HepG2 (cell line): ENCODE data around the gene EVA1C. TPM values are rescaled to one million over a fixed set of nuclear protein-coding genes. Genes with fewer than 3 reads are reported as not detected.

ENCODE experiments used
- ARID5B ChIP-seq: IDR thresholded peaks from 2 replicates; pipeline ENCODE4 v1.4.0; 2020; ENCODE audit warnings: mild to moderate bottlenecking, missing genetic modification reagents
- ATM ChIP-seq: fragments of 450-650 bp; IDR thresholded peaks from 2 replicates; pipeline ENCODE4 v1.7.1; 2017; ENCODE audit warnings: mild to moderate bottlenecking, borderline replicate concordance
- FOXK1 ChIP-seq: sonication (generic); formaldehyde crosslinking; IDR thresholded peaks from 2 replicates; pipeline ENCODE4 v1.4.0; 2020; ENCODE audit warnings: low read depth, missing genetic modification reagents, borderline replicate concordance
- GPBP1L1 ChIP-seq: sonication (generic); formaldehyde crosslinking; IDR thresholded peaks from 2 replicates; pipeline ENCODE4 v1.5.0; 2020; ENCODE audit warnings: mild to moderate bottlenecking, missing genetic modification reagents
- GTF3A ChIP-seq: sonication (generic); formaldehyde crosslinking; conservative IDR thresholded peaks from 2 replicates; pipeline ENCODE4 v1.4.0; 2020; ENCODE audit warnings: mild to moderate bottlenecking, missing genetic modification reagents
- NFKB2 ChIP-seq: sonication (generic); formaldehyde crosslinking; IDR thresholded peaks from 2 replicates; pipeline ENCODE4 v1.4.0; 2020; ENCODE audit warnings: missing genetic modification reagents, borderline replicate concordance
- SMAD3 ChIP-seq: sonication (generic); formaldehyde crosslinking; IDR thresholded peaks from 2 replicates; pipeline ENCODE4 v1.4.0; 2020; ENCODE audit warnings: missing genetic modification reagents
- ZHX2 ChIP-seq, 2 experiments: sonication (generic) in 1 of 2; formaldehyde crosslinking in 1 of 2; IDR thresholded peaks; 2 replicates each; pipeline versions ENCODE4 v1.6.1 to v1.9.0; 2014 to 2022; ENCODE audit warnings: antibody characterized with exemption in 1 of 2, borderline replicate concordance in 1 of 2, inconsistent platforms in 1 of 2, low read depth in 1 of 2, missing genetic modification reagents in 1 of 2
- ZKSCAN5 ChIP-seq: sonication (generic); formaldehyde crosslinking; IDR thresholded peaks from 2 replicates; pipeline ENCODE4 v1.5.1; 2020; ENCODE audit warnings: mild to moderate bottlenecking, missing genetic modification reagents
- ZSCAN21 ChIP-seq: sonication (generic); formaldehyde crosslinking; IDR thresholded peaks from 2 replicates; pipeline ENCODE4 v1.8.0; 2022; ENCODE audit warnings: mild to moderate bottlenecking, missing genetic modification reagents, moderate library complexity, borderline replicate concordance
- polyA plus RNA-seq, 8 experiments: library from polyadenylated mRNA; depleted of rRNA in 3 of 8; stranded (reverse) in 7 of 8; unstranded in 1 of 8; fragments of >200 nt; fragmentation: Illumina TruSeq in 4 of 8; extraction: Trizol in 4 of 8; gene quantifications; 2 replicates each; pipeline versions ENCODE4 v1.2.1 to v1.2.3, GENCODE V29; 2011 to 2016; ENCODE audit warnings: low read depth in 4 of 8, missing spikeins in 1 of 8, mixed read lengths in 1 of 8; ENCODE audit not compliant: insufficient read depth in 1 of 8
- total RNA-seq, 5 experiments: library from RNA; depleted of rRNA; stranded (reverse); fragments of >200 nt; fragmentation: Illumina TruSeq; extraction: Trizol; gene quantifications; 2 replicates each; pipeline ENCODE4 v1.2.3, GENCODE V29; 2016; ENCODE audit warnings: low read depth in 1 of 5
- TF ChIP-seq, protein P1 (sequence below): sonication (generic); formaldehyde crosslinking; IDR thresholded peaks from 2 replicates; pipeline ENCODE4 v1.5.1; 2020; ENCODE audit warnings: mild to moderate bottlenecking, missing genetic modification reagents, moderate library complexity

The EVA1C gene
- total and polyA plus RNA-seq, 2 of the 13 experiments (the other 11 are each of a cell fraction or from before 2014, with no cell fraction given), result 0.29 to 0.34 TPM

DNA sequence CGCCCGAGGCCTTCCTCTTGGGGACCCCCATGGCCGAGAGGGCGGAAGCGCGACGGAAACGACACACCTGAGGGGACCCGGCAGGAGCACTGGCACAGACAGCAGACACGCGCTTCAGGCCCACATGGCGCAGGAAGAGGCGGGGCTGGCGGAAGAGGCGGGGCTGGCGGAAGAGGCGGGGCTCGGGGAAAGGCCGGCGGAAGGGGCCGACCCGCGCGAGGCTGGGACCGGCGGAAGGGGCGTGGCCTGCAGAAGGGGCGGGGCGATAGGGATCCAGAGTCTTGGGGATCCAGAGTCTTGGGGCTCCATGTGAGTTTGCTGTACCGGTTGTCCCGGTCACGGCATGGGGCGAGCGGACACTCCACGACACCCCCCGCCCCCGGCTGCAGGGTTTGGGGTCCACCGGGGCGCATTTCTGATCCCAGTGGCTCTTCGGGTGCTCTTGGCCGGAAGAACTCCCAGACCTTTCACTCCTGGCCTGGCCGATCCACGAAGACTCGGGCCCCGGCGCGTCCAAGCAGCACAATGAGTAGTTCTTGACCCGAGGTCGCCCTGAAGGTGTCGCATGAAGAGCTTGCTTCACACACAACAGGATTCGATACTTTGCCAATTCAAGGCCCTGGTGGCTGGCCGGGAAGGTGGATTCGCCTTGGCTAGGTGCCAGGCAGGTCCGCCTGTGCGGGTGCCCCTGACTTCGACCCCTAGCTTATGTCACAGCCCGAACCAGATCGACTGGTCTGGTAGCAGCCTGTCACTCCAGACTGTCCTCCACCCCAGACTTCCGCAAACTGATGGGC lies 19.4 kb upstream of the EVA1C start, which contains the start of gene URB1 (continued):
- TF ChIP-seq, protein P1, sequence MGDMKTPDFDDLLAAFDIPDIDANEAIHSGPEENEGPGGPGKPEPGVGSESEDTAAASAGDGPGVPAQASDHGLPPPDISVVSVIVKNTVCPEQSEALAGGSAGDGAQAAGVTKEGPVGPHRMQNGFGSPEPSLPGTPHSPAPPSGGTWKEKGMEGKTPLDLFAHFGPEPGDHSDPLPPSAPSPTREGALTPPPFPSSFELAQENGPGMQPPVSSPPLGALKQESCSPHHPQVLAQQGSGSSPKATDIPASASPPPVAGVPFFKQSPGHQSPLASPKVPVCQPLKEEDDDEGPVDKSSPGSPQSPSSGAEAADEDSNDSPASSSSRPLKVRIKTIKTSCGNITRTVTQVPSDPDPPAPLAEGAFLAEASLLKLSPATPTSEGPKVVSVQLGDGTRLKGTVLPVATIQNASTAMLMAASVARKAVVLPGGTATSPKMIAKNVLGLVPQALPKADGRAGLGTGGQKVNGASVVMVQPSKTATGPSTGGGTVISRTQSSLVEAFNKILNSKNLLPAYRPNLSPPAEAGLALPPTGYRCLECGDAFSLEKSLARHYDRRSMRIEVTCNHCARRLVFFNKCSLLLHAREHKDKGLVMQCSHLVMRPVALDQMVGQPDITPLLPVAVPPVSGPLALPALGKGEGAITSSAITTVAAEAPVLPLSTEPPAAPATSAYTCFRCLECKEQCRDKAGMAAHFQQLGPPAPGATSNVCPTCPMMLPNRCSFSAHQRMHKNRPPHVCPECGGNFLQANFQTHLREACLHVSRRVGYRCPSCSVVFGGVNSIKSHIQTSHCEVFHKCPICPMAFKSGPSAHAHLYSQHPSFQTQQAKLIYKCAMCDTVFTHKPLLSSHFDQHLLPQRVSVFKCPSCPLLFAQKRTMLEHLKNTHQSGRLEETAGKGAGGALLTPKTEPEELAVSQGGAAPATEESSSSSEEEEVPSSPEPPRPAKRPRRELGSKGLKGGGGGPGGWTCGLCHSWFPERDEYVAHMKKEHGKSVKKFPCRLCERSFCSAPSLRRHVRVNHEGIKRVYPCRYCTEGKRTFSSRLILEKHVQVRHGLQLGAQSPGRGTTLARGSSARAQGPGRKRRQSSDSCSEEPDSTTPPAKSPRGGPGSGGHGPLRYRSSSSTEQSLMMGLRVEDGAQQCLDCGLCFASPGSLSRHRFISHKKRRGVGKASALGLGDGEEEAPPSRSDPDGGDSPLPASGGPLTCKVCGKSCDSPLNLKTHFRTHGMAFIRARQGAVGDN (CRISPR knock-in tag), result peak; percentile 91
- 0 out of 2 replicates have a peak, but pooled peaks have one; percentile 19 for TF ChIP-seq FOXK1 (CRISPR knock-in tag)
- TF ChIP-seq ZSCAN21 (CRISPR knock-in tag), result no peak
- TF ChIP-seq ZKSCAN5 (CRISPR knock-in tag), result 0 out of 2 replicates have a peak, but pooled peaks have one; percentile 22
- no peak for TF ChIP-seq ATM
- no peak for TF ChIP-seq GPBP1L1
- TF ChIP-seq NFKB2 (CRISPR knock-in tag), result no peak; the same call in 1 of the 2 replicates
- no peak for TF ChIP-seq GTF3A (CRISPR knock-in tag)
- 0 out of 2 replicates have a peak, but pooled peaks have one; percentile 11 for TF ChIP-seq ARID5B (CRISPR knock-in tag)
- TF ChIP-seq SMAD3, result 0 out of 2 replicates have a peak, but pooled peaks have one; percentile 18
- no peak for TF ChIP-seq ZHX2 (IDR thresholded peaks at IDR 0.05; ENCODE audit: low read depth)
- TF ChIP-seq ZHX2 (CRISPR knock-in tag; IDR thresholded peaks at IDR 0.05; ENCODE audit: borderline replicate concordance), result 0 out of 2 replicates have a peak, but pooled peaks have one; percentile 36
